Stimulated activated CD8-positive, alpha-beta memory T cell treated with anti-CD3 and anti-CD28 coated beads, Interleukin-4, amount 100 ng/mL, for 24 hours (primary cell): Measurements from ENCODE around the gene SLC25A13.
"Not testable (repeated sequence)": the region's sequence is repeated elsewhere in the genome, so short reads cannot be mapped to it uniquely, and the experiment has no call there.

ENCODE experiments used
- DNase-seq: peaks from one replicate; pipeline ENCODE4 v3.0.0-alpha.2; 2020; ENCODE audit warnings: low read depth

SLC25A13 gene

GRCh38 chr7:96297876-96298275 is 24.0 kb downstream of the SLC25A13 start:
- DNase-seq = no peak

- DNase-seq = not testable (repeated sequence)
Observed at GRCh38 chr7:96297446-96297845, 24.5 kb downstream of the SLC25A13 start.

- DNase-seq = not testable (repeated sequence)
Observed at GRCh38 chr7:96293911-96294310, 28.0 kb downstream of the SLC25A13 start.

GRCh38 chr7:96287559-96287958 is 34.3 kb downstream of the SLC25A13 start:
- no peak for DNase-seq

GRCh38 chr7:96287132-96287531 is 34.8 kb downstream of the SLC25A13 start:
- DNase-seq = no peak

- DNase-seq = no peak
Observed at GRCh38 chr7:96285579-96285978, 36.3 kb downstream of the SLC25A13 start.

- DNase-seq = no peak
Observed at GRCh38 chr7:96284835-96285234, 37.1 kb downstream of the SLC25A13 start.

- no peak for DNase-seq
Observed at GRCh38 chr7:96284240-96284639, 37.7 kb downstream of the SLC25A13 start.

GRCh38 chr7:96282835-96283234 is 39.1 kb downstream of the SLC25A13 start:
- DNase-seq = no peak

- no peak for DNase-seq
Observed at GRCh38 chr7:96277921-96278320, 44.0 kb downstream of the SLC25A13 start.

- no peak for DNase-seq
Observed at GRCh38 chr7:96276019-96276418, 45.9 kb downstream of the SLC25A13 start.

GRCh38 chr7:96273716-96274115 is 48.2 kb downstream of the SLC25A13 start:
- no peak for DNase-seq

- DNase-seq = no peak
Observed at GRCh38 chr7:96269246-96269994, 52.5 kb downstream of the SLC25A13 start.

- no peak for DNase-seq
Observed at GRCh38 chr7:96266580-96266979, 55.3 kb downstream of the SLC25A13 start.

- DNase-seq = no peak
Observed at GRCh38 chr7:96266015-96266414, 55.9 kb downstream of the SLC25A13 start.

GRCh38 chr7:96253964-96254363 is 67.9 kb downstream of the SLC25A13 start:
- DNase-seq = no peak

- DNase-seq = no peak
Observed at GRCh38 chr7:96253441-96253840, 68.5 kb downstream of the SLC25A13 start.

- no peak for DNase-seq
Observed at GRCh38 chr7:96250776-96251361, 71.0 kb downstream of the SLC25A13 start.

GRCh38 chr7:96248405-96248804 is 73.5 kb downstream of the SLC25A13 start:
- DNase-seq = no peak

GRCh38 chr7:96246919-96247318 is 75.0 kb downstream of the SLC25A13 start:
- no peak for DNase-seq

GRCh38 chr7:96244992-96245292 is 77.0 kb downstream of the SLC25A13 start:
- DNase-seq = no peak

GRCh38 chr7:96244244-96244991 is 77.5 kb downstream of the SLC25A13 start:
- DNase-seq = no peak

- no peak for DNase-seq
Observed at GRCh38 chr7:96243241-96243640, 78.7 kb downstream of the SLC25A13 start.
